K562 (cell line): ENCODE results near the gene CENPH.
"Not testable (repeated sequence)": the region's sequence is repeated elsewhere in the genome, so short reads cannot be mapped to it uniquely, and the experiment has no call there.

Source experiments
- EP300 ChIP-seq: IDR thresholded peaks from 2 replicates; pipeline ENCODE4 v1.6.1; 2012; ENCODE audit warnings: low read length, improper control_type of control experiment
- ESRRA ChIP-seq: fragments of 450-650 bp; IDR thresholded peaks from 2 replicates; pipeline ENCODE4 v1.6.1; 2014; ENCODE audit warnings: low read depth, mild to moderate bottlenecking, moderate library complexity, borderline replicate concordance
- GABPA ChIP-seq: fragments of 200-800 bp; sonication (Bioruptor generic); conservative IDR thresholded peaks from 2 replicates; pipeline ENCODE4 v1.6.1; 2016; ENCODE audit warnings: low read depth, missing genetic modification characterization, missing compliant biosample characterization
- JUN ChIP-seq, 2 experiments: sonication (generic) in 1 of 2; formaldehyde crosslinking in 1 of 2; IDR thresholded peaks; 2 replicates each; pipeline versions ENCODE4 v1.6.1 to v1.8.0; 2012 to 2022; ENCODE audit warnings: borderline replicate concordance in 2 of 2, mild to moderate bottlenecking in 2 of 2, improper control_type of control experiment in 1 of 2, low read depth in 1 of 2, low read length in 1 of 2, missing genetic modification reagents in 1 of 2
- LCOR ChIP-seq: sonication (generic); formaldehyde crosslinking; IDR thresholded peaks from 2 replicates; pipeline ENCODE4 v1.8.0; 2022; ENCODE audit warnings: mild to moderate bottlenecking, missing genetic modification reagents
- PML ChIP-seq: IDR thresholded peaks from 2 replicates; pipeline ENCODE4 v1.6.1; 2012; ENCODE audit warnings: low read length, inconsistent platforms
- POLR2A ChIP-seq: fragments of 450-650 bp; conservative IDR thresholded peaks from 2 replicates; pipeline ENCODE4 v1.6.1; 2016
- POLR2H ChIP-seq: IDR thresholded peaks from 2 replicates; pipeline ENCODE4 v1.6.1; 2016; ENCODE audit warnings: missing genetic modification characterization, low read depth, mild to moderate bottlenecking, control low read depth, missing compliant biosample characterization, moderate library complexity
- ZZZ3 ChIP-seq: fragments of 450-650 bp; IDR thresholded peaks from 2 replicates; pipeline ENCODE4 v1.6.1; 2016; ENCODE audit warnings: antibody characterized with exemption, mild to moderate bottlenecking, moderate library complexity
- TF ChIP-seq, protein P1 (sequence below): fragments of 450-650 bp; IDR thresholded peaks from one replicate; pipeline ENCODE4 v1.6.1; 2018; ENCODE audit warnings: mild to moderate bottlenecking, moderate library complexity; ENCODE audit not compliant: partially characterized antibody

DNA sequence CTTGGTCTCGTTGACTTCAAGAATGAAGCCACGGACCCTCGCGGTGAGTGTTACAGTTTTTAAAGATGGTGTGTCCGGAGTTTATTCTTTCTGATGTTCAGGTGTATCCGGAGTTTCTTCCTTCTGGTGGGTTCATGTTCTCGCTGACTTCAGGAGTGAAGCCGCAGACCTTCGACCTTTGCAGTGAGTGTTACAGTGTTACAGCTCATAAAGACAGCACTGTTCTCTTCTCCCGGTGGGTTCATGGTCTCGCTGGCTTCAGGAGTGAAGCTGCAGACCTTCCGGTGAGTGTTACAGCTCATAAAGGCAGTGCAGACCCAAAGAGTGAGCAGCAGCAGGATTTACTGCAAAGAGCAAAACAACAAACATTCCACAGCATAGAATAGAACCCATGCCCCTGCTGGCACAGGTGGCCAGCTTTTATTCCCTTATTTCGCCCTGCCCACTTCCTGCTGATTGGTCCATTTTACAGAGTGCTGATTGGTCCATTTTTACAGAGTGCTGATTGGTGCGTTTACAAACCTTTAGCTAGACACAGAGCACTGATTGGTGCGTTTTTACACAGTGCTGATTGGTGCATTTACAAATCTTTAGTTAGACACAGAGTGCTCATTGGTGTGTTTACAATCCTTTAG is 7.6 kb upstream of the CENPH start:
- TF ChIP-seq POLR2H (tag); PML; EP300; LCOR; ESRRA; GABPA; ZZZ3; JUN (IDR thresholded peaks at IDR 0.05; ENCODE audit: borderline replicate concordance, low read depth, low read length); JUN (CRISPR knock-in tag; IDR thresholded peaks at IDR 0.05; ENCODE audit: borderline replicate concordance); POLR2A: not testable (repeated sequence)
- TF ChIP-seq, protein P1, sequence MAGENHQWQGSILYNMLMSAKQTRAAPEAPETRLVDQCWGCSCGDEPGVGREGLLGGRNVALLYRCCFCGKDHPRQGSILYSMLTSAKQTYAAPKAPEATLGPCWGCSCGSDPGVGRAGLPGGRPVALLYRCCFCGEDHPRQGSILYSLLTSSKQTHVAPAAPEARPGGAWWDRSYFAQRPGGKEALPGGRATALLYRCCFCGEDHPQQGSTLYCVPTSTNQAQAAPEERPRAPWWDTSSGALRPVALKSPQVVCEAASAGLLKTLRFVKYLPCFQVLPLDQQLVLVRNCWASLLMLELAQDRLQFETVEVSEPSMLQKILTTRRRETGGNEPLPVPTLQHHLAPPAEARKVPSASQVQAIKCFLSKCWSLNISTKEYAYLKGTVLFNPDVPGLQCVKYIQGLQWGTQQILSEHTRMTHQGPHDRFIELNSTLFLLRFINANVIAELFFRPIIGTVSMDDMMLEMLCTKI, result not testable (repeated sequence)
